NT2/D1 (cell line): ENCODE results near the gene MAN2A1.

Experiments
- SUZ12 ChIP-seq: IDR thresholded peaks from 2 replicates; pipeline ENCODE4 v1.6.1; 2011; ENCODE audit not compliant: insufficient read length, insufficient read depth; ENCODE audit errors: extremely low read depth
- YY1 ChIP-seq: IDR thresholded peaks from 2 replicates; pipeline ENCODE4 v1.6.1; 2011; ENCODE audit not compliant: insufficient read length, insufficient read depth

DNA sequence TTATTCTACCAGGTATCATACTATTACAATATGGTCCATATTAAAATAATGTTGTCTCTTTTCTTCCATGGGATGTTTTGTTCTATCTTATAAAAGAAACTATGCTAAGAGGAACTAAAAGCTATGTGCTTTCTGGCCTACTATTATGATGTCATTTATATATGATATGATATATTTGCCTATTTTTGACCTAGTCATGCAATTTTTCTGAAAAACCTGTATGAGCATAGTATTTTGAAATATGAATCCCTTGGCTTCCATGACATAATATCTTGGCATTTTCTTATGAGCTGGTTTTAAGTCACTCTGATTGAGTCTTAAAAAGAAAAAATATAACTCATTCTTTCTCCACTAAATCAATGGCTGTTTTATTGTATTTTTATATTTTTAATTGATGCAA, 60.7 kb downstream of the MAN2A1 start:
- TF ChIP-seq YY1 (no peak), SUZ12 (no peak)
